Epithelial cell of esophagus (primary cell): Measurements from ENCODE around the gene NPR2.

ENCODE experiments used
- DNase-seq: peaks from one replicate; pipeline ENCODE4 v3.0.0; 2010; ENCODE audit warnings: low read depth
- H3K4me3 ChIP-seq: 2 replicates; pipeline ENCODE4 v1.5.1; 2011; ENCODE audit warnings: mild to moderate bottlenecking, low read length, control low read depth
- TF ChIP-seq, protein P1 (sequence below): IDR thresholded peaks from 2 replicates; pipeline ENCODE4 v1.5.1; 2011; ENCODE audit warnings: low read depth, mild to moderate bottlenecking, low read length, control low read depth, inconsistent platforms; ENCODE audit not compliant: insufficient read depth; ENCODE audit errors: missing control alignments

NPR2 gene

DNA sequence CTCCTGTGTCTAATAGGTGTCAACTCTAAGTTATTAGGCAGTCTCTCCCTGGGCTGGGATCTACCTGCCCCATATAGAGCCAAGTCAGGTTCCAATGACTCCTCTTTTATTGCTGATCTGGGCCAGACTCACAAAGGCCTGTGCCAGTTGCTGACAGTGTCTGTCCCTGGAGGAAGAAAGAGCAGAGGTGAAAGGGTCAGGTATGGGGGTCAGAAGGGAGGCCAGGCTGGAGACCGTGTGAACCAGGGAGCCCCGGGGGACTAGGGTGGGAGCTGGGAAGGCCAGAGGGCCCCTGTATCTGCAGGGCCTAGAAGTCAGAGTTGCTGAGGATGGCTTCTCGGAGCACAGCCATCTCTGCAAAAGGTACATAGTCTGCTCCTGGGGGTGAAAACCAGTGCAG lies 26.9 kb downstream of the NPR2 start:
- no peak for DNase-seq
- TF ChIP-seq, protein P1, sequence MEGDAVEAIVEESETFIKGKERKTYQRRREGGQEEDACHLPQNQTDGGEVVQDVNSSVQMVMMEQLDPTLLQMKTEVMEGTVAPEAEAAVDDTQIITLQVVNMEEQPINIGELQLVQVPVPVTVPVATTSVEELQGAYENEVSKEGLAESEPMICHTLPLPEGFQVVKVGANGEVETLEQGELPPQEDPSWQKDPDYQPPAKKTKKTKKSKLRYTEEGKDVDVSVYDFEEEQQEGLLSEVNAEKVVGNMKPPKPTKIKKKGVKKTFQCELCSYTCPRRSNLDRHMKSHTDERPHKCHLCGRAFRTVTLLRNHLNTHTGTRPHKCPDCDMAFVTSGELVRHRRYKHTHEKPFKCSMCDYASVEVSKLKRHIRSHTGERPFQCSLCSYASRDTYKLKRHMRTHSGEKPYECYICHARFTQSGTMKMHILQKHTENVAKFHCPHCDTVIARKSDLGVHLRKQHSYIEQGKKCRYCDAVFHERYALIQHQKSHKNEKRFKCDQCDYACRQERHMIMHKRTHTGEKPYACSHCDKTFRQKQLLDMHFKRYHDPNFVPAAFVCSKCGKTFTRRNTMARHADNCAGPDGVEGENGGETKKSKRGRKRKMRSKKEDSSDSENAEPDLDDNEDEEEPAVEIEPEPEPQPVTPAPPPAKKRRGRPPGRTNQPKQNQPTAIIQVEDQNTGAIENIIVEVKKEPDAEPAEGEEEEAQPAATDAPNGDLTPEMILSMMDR, result no peak
- H3K4me3 ChIP-seq, result no peak overlapping the region

DNA sequence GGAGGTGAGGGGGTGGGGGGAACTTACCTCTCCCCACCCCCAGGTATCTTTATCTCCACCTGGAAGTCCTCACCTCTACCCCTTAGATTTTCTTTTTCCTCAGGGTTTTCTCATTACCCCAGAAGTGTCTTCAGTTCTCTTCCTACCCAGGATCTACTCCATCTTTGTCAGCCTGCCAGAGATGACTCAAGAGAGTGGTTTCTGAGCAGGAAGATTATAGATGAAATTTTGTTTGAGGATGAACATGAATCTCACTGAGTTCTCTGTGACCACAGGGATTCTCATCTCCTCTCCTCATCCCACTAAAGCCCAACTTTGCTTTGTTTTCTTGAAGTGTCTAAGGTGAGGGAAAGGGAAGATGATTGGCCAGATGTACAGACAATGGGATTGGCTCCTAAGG lies 28.7 kb downstream of the NPR2 start:
- peak; percentile 41 for DNase-seq
- TF ChIP-seq, protein P1, result no peak
- H3K4me3 ChIP-seq, result no peak overlapping the region

DNA sequence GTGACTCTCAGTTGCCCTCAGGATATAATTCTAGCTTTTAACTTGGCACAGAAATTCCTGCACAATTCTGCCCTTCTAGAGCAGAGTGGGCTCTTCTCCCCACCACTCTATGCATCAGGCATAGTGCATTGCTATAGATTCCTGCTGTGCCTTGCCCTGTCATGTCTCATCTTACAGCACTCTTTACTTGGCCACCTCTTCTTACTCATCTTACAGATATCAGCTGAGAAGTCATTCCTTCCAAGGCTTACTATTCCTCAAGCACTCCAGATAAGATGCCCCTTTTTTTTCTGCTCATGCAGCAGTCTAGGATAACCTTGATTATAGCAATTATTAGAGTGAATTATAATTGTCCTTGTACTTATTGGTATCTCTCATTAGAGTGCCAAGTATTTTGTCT lies 31.5 kb downstream of the NPR2 start:
- peak; percentile 51 for DNase-seq
- H3K4me3 ChIP-seq, result no peak overlapping the region
- TF ChIP-seq, protein P1, result no peak

DNA sequence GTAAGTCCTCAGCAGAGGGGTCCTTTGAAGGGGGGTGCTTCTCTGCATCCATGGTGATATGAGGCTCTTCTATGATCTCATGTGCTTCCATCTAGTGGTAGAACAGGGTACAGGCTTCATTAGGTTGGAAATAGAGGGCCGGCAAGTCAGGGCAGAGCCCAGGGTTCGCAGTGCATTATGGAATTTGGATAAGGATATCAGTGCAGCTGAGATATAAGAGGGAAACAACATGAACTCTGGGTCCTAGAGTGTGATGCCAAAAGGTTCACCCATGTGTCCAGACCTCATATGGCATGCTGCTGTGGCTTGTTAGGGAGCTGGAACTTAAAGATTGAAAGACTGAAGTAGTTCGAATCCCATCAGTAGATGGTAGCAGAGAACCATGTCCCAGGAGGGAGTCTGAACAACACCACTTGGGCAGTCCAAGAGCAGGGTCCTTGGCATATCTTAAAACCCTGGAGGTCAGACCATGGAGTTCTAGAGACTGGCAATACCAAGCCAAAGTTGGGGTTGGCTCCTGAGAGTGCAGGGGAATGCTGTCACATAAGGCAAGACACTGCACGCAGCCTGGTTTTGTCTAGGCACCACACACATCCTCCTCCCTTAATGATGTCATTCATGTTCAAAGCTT lies 34.8 kb downstream of the NPR2 start:
- peak; percentile 82 for DNase-seq

DNA sequence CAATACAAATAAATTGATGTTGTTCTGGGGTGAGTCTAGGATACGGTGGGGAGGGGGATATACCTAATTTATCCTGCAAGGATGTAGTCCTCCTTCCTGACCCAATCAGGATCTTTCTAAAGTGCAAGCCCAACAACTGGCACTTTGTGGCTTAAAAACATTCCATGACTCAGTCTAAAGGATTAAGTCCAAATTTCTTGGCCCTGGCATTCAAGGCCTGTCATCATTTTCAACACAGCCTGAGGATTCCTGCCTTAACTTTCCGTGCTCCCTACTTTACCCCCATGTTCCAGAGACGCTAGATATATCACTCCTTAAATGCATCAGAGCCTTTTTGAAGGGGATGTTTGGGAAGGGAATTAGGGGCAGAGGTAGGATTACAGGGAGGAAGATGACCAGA lies 36.1 kb downstream of the NPR2 start:
- no peak overlapping the region for H3K4me3 ChIP-seq
- DNase-seq, result peak; percentile 43
- TF ChIP-seq, protein P1, result no peak

More for the DNA sequence above, 34.8 kb downstream of the NPR2 start:
- no peak overlapping the region for H3K4me3 ChIP-seq
- TF ChIP-seq, protein P1, result peak; percentile 78

DNA sequence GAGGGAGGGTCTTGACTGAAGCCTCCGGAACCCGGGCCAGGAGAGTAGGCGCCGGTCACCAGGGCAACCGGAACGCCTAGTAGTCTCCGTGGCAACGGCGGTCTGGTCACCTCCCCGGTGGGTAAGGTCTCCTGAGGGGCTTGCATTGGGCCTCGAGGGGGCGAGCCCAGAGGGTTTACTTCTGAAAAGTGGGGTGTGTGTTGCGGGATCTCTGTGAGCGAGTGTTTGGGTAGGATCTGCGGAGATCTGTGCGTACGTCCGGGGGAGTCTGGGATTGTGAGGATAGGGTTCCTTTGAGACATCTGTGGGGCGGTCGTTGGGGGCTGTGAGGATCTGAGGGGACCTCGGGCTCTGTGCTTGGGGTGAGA lies 37.3 kb downstream of the NPR2 start, which contains the start of gene FAM221B:
TSS of gene FAM221B (minus strand) at position 17 of the 368 bp plus-strand sequence. CDS start 2,571 bp downstream, outside the sequence.
- DNase-seq, result peak; percentile 5
- TF ChIP-seq, protein P1, result no peak
- peak within 1 kb of the TSS; percentile 81 for H3K4me3 ChIP-seq
